HEK293 (cell line): ENCODE results near the gene NPHP1.
"Not testable (repeated sequence)": the region's sequence is repeated elsewhere in the genome, so short reads cannot be mapped to it uniquely, and the experiment has no call there.

ENCODE experiments used
- BCL11A ChIP-seq: fragments of 450-650 bp; formaldehyde crosslinking; IDR thresholded peaks from 2 replicates; pipeline ENCODE4 v1.5.1; 2016; ENCODE audit warnings: low read depth, missing biosample characterization, missing genetic modification characterization
- CTCF ChIP-seq: fragments of 450-650 bp; formaldehyde crosslinking; IDR thresholded peaks from 2 replicates; pipeline ENCODE4 v1.5.1; 2016; ENCODE audit warnings: missing biosample characterization, missing genetic modification characterization
- PBX3 ChIP-seq: sonication (generic); formaldehyde crosslinking; IDR thresholded peaks from 2 replicates; pipeline ENCODE4 v1.8.1; 2022; ENCODE audit warnings: mild to moderate bottlenecking, moderate library complexity, missing genetic modification reagents
- ZBTB49 ChIP-seq: fragments of 450-650 bp; formaldehyde crosslinking; IDR thresholded peaks from 2 replicates; pipeline ENCODE4 v1.5.1; 2016; ENCODE audit warnings: missing biosample characterization, missing genetic modification characterization, low read depth
- ZNF24 ChIP-seq: fragments of 450-650 bp; formaldehyde crosslinking; IDR thresholded peaks from 2 replicates; pipeline ENCODE4 v1.5.1; 2016; ENCODE audit warnings: missing biosample characterization, missing genetic modification characterization
- ZNF335 ChIP-seq: fragments of 450-650 bp; formaldehyde crosslinking; conservative IDR thresholded peaks from 2 replicates; pipeline ENCODE4 v1.5.1; 2016; ENCODE audit warnings: missing biosample characterization, missing genetic modification characterization

- not testable (repeated sequence) for TF ChIP-seq ZNF24 (tag by site-specific recombination); ZBTB49; BCL11A; PBX3 (CRISPR knock-in tag); ZNF335 (tag by site-specific recombination); CTCF (tag by site-specific recombination)
These were observed 103.9 kb downstream of the NPHP1 start for GRCh38 chr2:110100880-110101279.
